ENCODE results near the gene MAP3K10.
"Not testable (repeated sequence)": the region's sequence is repeated elsewhere in the genome, so short reads cannot be mapped to it uniquely, and the experiment has no call there.

MAP3K10 gene

GRCh38 chr19:40190891-40191835 is at the start of gene MAP3K10:
MAP3K10 (plus strand) TSS chr19:40191426; CDS start chr19:40192032, 606 bp downstream.
- DNase-seq: peak; percentile 81

GRCh38 chr19:40141551-40141950 is 49.7 kb upstream of the MAP3K10 start:
- DNase-seq: no peak

DNA sequence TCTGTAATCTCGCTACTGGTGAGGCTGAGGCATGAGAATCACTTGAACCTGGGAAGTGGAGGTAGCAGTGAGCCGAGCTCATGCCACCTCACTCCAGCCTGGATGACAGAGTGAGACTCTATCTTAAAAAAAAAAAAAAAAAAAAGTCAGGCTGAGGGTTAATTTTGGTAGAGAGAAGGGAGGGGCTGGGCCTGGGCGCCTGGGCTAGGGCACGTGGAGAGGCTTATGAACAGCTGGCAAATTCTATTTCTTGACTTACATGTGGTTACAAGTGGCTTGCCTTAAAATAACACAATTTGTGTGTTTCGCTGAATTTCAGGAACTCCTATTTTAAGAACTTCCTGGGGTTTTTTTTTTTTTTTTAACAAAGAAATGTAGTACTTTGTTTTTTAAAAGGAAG is 47.6 kb upstream of the MAP3K10 start:
- DNase-seq: no peak

- no peak for DNase-seq
Observed at GRCh38 chr19:40144151-40144550, 47.1 kb upstream of the MAP3K10 start.

DNA sequence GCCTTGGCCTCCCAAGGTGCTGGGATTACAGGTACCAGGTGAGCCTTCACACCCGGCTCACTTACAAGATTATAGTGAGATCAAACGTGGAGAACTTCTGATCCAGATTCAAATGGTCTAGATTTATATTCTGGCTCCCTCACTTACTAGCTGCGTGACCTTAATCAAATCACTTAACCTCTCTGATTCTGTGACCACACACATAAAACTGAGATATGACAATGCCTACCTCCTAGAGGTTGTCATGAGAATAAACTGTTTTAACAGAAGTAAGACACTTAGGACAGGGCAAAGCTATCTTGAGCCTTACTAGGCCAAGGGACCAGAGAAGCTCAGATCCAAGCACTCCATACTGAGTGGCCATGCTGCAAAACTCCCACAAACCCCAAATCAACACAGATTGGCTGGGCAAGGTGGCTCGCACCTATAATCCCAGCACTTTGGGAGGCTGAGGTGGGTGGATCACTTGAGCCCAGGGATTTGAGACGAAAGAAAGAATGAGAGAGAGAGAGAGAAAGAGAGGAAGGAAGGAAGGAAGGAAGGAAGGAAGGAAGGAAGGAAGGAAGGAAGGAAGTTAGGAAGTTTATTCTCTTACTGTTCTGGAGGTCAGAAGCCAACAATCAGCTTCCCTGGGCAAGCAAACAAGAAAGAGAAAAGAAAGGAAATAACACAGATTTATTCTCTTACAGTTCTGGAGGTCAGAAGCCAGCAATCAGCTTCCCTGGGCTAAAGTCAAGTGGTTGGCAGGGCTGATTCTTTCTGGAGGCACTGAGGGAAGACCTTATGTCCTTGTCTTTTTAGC is 46.1 kb upstream of the MAP3K10 start:
- no peak for DNase-seq

- not testable (repeated sequence) for DNase-seq
Observed at GRCh38 chr19:40145749-40146029, 45.5 kb upstream of the MAP3K10 start.

- DNase-seq: no peak
Observed at GRCh38 chr19:40147338-40147692, 43.9 kb upstream of the MAP3K10 start.

- DNase-seq: peak; percentile 79
Observed at GRCh38 chr19:40147693-40148347, 43.4 kb upstream of the MAP3K10 start.

GRCh38 chr19:40149501-40149900 is 41.7 kb upstream of the MAP3K10 start:
- no peak for DNase-seq

GRCh38 chr19:40150170-40150569 is 41.1 kb upstream of the MAP3K10 start:
- DNase-seq: no peak

DNA sequence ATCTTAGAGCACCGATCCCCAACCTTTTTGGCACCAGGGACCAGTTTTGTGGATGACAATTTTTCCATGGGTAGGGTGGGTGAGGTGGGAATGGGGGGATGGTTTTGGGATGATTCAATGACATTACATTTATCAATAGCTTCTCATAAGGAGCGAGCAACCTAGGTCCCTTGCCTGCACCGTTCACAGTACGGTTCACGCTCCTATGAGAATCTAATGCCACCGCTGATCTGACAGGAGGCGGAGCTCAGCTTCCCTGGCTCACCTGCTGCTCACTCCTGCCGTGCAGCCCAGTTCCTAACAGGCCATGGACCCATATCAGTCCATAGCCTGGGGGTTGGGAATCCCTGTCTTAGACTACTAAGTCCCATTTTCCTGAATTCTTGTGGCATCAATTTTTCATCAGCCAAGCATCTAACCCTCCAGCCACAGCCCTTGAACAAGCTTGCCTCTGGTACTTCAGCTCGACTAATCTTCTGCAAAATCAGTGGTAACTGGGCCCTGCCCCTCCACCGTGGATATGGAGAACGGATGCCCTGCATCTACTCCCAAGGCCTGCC is 37.0 kb upstream of the MAP3K10 start:
- no peak for DNase-seq

GRCh38 chr19:40155749-40156265 is 35.4 kb upstream of the MAP3K10 start:
- DNase-seq: peak; percentile 24

- DNase-seq: no peak
Observed at GRCh38 chr19:40157059-40157458, 34.2 kb upstream of the MAP3K10 start.

DNA sequence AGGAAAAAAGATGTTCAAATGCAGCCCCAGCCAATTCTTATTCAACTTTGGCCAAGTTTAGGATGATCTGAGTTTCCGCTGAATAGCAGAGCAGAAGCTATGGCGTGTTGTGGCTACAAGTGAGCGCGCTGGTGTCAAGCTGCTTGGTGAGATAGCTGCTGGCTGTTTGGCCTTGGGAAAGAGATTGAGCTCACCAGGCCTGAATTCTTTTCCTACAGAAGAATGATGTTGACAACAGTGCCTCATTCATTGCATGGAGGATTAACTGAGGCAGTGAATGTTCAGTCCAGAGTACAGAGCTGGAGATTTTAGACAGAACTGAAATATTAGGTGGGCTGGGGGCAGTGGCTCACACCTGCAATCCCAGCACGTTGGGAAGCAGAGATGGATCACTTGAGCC is 31.5 kb upstream of the MAP3K10 start:
- no peak for DNase-seq

GRCh38 chr19:40162104-40162503 is 29.1 kb upstream of the MAP3K10 start:
- DNase-seq: no peak

- no peak for DNase-seq
Observed at GRCh38 chr19:40163541-40164129, 27.6 kb upstream of the MAP3K10 start.

DNA sequence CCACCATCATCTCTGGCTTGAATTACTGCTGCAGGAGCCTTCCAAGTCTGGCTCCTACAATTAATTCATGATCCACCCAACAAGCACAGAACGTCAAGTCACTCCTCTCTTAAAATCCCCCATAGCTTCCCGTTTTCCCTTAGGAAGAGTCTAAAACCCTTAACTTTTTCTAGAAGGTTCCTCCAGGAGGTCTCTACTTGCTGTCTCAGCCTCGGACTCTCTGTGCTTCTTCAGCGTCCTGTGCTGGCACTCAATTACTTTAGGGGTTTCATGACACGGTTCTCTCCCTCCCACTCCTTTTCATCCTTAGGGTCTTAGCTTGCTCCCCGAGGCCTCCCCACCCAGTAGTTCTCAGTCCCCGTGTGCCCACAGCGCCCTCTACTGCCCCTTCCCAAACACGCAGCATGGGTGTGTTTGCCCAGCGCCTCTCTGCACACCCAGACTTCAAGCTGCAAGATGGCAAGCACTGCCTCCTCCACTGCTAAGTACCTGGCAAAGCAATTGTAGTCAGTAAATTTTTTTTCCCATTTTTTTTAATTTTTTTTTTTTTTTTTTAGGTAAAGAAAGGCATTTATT is 25.8 kb upstream of the MAP3K10 start:
- DNase-seq: peak; percentile 30

DNA sequence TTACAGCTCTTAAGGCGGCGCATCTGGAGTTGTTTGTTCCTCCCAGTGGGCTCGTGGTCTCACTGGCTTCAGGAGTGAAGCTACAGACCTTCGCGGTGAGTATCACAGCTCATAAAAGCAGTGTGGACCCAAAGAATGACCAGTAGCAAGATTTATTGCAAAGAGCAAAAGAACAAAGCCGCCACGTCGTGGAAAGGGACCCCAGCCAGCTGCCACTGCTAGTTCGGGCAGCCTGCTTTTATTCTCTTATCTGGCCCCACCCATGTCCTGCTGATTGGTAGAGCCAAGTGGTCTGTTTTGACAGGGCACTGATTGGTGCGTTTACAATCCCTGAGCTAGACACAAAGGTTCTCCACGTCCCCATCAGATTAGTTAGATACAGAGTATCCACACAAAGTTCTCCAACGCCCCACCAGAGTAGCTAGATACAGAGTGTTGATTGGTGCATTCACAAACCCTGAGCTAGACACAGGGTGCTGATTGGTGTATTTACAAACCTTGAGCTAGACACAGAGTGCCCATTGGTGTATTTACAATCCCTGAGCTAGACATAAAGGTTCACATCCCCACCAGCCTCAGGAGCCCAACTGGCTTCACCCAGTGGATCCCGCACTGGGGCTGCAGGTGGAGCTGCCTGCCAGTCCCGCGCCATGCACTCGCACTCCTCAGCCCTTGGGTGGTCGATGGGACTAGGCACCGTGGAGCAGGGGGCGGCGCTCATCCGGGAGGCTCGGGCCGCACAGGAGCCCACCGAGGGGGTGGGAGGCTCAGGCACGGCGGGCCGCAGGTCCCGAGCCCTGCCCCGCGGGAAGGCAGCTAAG is 21.5 kb upstream of the MAP3K10 start:
- not testable (repeated sequence) for DNase-seq

GRCh38 chr19:40170303-40170989 is 20.8 kb upstream of the MAP3K10 start:
- not testable (repeated sequence) for DNase-seq

- not testable (repeated sequence) for DNase-seq
Observed at GRCh38 chr19:40171293-40171692, 19.9 kb upstream of the MAP3K10 start.

- no peak for DNase-seq
Observed at GRCh38 chr19:40174092-40174491, 17.1 kb upstream of the MAP3K10 start.
